Subcutaneous adipose tissue (tissue), 4 donors: ENCODE measurements around the gene PADI2. TPM values are rescaled to one million over a fixed set of nuclear protein-coding genes. Genes with fewer than 3 reads are reported as not detected.

Source experiments
- total RNA-seq, 4 donors: library from RNA; depleted of rRNA; stranded (reverse); fragments of >200 nt; gene quantifications; one replicate each; pipeline ENCODE4 v1.1.0, GENCODE V29; 2016
- TF ChIP-seq, protein P1 (sequence below): fragments of 450-650 bp; IDR thresholded peaks from one replicate; pipeline ENCODE4 v1.5.1; 2016; ENCODE audit warnings: low read depth, mild to moderate bottlenecking, control low read depth, antibody characterized with exemption, moderate library complexity

Gene PADI2
- total RNA-seq, 4 donors from 2014 or later, result 0.19 to 2.9 (median 0.60) TPM

DNA sequence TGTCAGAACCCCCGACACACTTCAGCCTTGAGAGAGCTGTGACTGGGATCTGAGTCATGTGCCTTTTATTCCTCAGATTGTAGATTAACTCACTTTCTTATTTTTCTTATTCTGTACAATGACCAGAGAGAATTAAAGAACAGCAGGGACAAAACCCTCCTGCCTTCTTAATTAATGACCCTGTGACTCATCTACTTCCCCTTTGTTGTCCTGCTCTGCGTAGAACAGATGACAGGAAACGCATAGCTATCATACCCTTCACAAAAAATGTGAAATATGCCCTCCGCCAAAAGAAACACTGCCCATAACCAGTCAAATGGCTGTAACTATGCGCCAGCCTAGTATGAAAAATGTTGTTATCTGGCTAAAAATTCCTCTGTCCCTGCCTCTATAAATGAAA lies 9.1 kb upstream of the PADI2 start:
- TF ChIP-seq, protein P1, sequence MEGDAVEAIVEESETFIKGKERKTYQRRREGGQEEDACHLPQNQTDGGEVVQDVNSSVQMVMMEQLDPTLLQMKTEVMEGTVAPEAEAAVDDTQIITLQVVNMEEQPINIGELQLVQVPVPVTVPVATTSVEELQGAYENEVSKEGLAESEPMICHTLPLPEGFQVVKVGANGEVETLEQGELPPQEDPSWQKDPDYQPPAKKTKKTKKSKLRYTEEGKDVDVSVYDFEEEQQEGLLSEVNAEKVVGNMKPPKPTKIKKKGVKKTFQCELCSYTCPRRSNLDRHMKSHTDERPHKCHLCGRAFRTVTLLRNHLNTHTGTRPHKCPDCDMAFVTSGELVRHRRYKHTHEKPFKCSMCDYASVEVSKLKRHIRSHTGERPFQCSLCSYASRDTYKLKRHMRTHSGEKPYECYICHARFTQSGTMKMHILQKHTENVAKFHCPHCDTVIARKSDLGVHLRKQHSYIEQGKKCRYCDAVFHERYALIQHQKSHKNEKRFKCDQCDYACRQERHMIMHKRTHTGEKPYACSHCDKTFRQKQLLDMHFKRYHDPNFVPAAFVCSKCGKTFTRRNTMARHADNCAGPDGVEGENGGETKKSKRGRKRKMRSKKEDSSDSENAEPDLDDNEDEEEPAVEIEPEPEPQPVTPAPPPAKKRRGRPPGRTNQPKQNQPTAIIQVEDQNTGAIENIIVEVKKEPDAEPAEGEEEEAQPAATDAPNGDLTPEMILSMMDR, result no peak

DNA sequence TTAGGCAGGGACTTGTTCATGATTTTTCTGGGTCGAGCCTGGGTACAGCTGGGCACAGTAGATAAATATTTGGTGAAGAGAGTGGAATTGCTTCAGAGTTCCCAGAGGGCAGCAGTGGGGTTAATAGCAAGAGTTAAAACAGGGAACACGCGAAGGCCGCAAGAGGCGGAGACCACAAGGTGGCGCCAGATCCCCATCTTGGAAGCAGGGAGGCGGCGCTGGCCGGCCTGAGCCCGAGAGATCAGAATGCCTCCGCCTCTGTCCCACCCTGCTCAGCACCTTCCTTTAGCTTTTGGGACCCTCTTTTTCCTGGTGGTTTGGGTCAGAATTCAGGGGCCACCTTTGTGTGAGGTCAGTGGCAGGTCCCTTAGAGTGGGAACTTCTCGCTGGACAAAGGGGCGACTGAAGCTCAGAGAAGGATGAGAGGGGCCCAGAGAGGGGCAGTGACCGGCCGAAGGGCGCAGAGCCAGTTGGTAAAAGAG lies 6.5 kb upstream of the PADI2 start:
- TF ChIP-seq, protein P1, result no peak

DNA sequence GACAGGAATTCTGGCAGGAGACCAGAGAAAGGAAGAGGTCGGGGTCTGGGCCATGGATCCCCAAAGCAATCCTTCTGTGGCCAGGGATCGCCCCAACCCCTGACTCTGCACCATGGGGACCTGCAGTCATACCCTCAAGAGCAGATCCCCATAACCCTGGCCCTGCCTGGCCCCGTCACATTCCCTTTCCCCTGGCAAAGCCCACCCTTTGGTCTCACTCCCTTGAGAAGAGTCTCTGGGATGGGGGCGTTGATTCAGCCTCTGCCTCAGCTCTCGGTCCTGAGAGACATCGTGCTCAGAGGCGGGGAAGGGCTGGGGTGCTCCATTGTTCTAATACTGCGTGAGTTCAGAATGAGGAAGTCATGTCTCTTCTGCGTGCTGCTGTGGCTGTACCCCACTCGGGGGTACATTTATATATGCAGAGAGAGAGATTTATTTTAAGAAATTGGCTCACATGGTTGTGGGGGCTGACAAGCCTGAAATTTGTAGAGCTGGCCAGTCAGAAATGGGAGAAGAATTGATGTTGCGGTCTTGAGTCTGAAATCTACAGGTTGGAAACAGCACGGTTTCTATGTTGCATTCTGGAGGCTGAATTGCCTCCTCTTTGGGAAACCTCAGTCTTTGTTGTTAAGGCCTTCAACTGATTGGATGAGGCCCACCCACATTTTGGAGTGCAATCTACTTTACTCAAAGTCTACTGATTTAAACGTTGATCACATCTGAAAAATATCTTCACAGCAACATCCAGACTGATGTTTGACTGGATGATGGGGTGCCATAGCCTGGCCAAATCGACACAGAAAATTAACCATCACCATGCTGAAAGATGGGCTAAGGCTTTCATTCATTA lies 4.2 kb upstream of the PADI2 start:
- TF ChIP-seq, protein P1, result no peak

DNA sequence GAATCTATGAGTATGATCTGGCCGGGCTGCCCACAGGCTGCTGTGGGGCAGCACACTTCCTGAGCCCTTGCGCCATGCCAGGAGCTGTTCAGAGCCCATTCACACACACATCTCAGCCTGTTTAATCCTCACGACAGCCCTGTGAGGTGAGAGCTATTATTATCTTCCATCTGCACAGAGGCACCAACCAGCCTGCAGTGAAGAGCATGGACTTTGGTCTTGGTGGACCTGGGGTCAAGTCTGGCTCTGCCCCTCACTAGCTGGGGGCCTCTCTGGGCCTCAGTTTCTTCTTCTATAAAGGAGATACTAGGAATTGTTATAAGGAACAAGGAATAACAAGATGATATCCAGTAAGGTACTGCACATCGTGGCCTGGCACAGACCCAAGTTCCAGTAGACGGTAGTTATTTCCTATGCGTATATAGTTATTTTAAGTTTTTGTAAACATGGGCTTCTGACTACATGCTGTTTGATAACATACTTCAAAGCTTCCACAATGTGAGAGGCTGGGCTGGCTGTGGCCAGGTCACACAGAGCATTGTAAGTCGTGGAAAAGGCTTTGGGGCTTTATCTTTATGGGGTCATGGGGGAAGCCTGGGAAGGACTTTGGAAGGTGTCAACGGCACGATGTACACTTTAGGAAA lies 3.4 kb upstream of the PADI2 start:
- TF ChIP-seq, protein P1, result no peak

DNA sequence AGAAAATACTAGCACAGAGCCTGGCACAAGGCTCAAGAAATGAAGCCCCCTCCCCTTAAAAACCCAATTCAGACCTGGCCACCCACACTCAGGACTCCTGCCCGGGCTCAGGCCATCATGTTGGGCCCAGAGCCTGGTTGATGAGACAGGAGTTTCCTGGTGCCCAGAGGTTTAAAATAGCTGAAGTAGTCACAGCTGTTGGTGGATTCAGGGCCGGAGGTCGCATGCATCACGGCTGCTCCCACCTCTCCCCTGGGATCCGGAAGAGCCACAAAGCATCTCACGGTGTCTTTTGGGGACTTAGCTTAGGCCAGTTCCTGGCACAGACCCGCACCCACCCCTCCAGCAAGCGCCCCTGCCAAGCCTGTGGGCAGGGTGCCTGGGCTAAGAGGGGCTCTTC lies 2.6 kb upstream of the PADI2 start:
- TF ChIP-seq, protein P1, result no peak

DNA sequence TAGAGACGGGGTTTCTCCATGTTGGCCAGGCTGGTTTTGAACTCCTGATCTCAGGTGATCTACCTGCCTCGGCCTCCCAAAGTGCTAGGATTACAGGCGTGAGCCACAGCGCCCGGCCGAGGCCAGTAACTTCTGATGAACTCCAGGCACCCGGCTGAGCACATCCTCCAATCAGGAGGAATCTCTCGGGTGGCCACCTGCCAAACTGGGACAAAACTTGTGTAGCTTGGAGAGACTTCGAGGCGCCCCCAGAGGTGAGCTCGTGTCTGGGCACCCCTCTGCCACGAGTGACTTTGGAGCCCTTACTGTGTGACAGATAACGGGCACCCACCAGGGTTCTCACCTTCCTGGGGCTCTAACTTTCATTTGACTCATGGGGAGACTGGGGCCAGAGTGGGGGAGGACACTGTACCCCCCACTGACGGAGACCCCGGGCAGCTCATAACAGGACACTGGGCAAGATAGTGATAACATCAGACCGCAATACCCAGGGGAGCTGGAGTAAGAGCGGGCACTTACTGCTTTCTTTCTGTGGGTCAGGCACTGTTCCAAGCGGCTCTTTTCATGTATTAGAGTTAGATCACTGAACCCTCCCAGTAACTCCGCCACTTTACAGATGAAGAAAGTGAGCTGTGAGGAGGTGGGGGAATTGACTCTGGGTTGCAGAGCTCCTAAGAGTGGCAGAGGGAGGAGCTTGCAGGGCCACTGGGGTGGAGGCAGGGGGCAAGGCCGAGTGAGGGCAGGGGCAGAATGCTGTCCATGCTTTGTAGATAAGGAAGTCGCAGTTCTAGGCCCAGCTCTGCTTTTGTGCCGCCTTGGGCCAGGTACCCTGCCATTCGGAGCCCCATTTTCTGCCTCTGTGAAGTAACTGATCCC lies 1.9 kb upstream of the PADI2 start:
- TF ChIP-seq, protein P1, result no peak
